ENCODE measurements around the gene PDE4D.

- TF ChIP-seq POLR2AphosphoS5 (IDR thresholded peaks at IDR 0.05; ENCODE audit: low read depth, low read length) (no peak), POLR2A (IDR thresholded peaks at IDR 0.05; ENCODE audit: low read depth, low read length) (no peak), TAF1 (IDR thresholded peaks at IDR 0.05; ENCODE audit: low read depth, low read length) (no peak), POU2F2 (IDR thresholded peaks at IDR 0.05; ENCODE audit: low read depth, low read length) (no peak)
Measured at GRCh38 chr5:59173578-59173977, 719.9 kb downstream of the PDE4D start.
